ENCODE data around the gene LOXHD1.

LOXHD1 gene

GRCh38 chr18:46657115-46657955 lies at the start of gene LOXHD1:
Gene LOXHD1 (minus strand): TSS chr18:46657220. CDS start chr18:46657033, 187 bp downstream.
- no peak for DNase-seq

GRCh38 chr18:46705521-46705920 lies 48.5 kb upstream of the LOXHD1 start:
- no peak for DNase-seq

- no peak for DNase-seq
These were observed 47.8 kb upstream of the LOXHD1 start for GRCh38 chr18:46704816-46705215.

- DNase-seq = no peak
These were observed 47.2 kb upstream of the LOXHD1 start for GRCh38 chr18:46704189-46704588.

GRCh38 chr18:46702471-46702870 lies 45.5 kb upstream of the LOXHD1 start:
- no peak for DNase-seq

GRCh38 chr18:46700066-46700824 lies 43.2 kb upstream of the LOXHD1 start:
- DNase-seq = no peak

- DNase-seq = no peak
These were observed 39.7 kb upstream of the LOXHD1 start for GRCh38 chr18:46696702-46697101.

- DNase-seq = no peak
These were observed 39.2 kb upstream of the LOXHD1 start for GRCh38 chr18:46696268-46696667.

GRCh38 chr18:46693996-46694395 lies 37.0 kb upstream of the LOXHD1 start:
- DNase-seq = no peak

- no peak for DNase-seq
These were observed 32.0 kb upstream of the LOXHD1 start for GRCh38 chr18:46688853-46689525.

- no peak for DNase-seq
These were observed 29.2 kb upstream of the LOXHD1 start for GRCh38 chr18:46686186-46686585.

GRCh38 chr18:46683252-46683651 lies 26.2 kb upstream of the LOXHD1 start:
- DNase-seq = no peak

- no peak for DNase-seq
These were observed 24.0 kb upstream of the LOXHD1 start for GRCh38 chr18:46680784-46681695.

GRCh38 chr18:46679846-46680598 lies 23.0 kb upstream of the LOXHD1 start:
- no peak for DNase-seq

- no peak for DNase-seq
These were observed 21.9 kb upstream of the LOXHD1 start for GRCh38 chr18:46678785-46679399.

GRCh38 chr18:46678041-46678440 lies 21.0 kb upstream of the LOXHD1 start:
- no peak for DNase-seq

- no peak for DNase-seq
These were observed 20.6 kb upstream of the LOXHD1 start for GRCh38 chr18:46677611-46678010.

GRCh38 chr18:46676182-46676835 lies 19.3 kb upstream of the LOXHD1 start:
- no peak for DNase-seq

- no peak for DNase-seq
These were observed 18.1 kb upstream of the LOXHD1 start for GRCh38 chr18:46675112-46675511.

All from NCI-H446 (cell line).